ENCODE measurements around the gene NAP1L4.

DNA sequence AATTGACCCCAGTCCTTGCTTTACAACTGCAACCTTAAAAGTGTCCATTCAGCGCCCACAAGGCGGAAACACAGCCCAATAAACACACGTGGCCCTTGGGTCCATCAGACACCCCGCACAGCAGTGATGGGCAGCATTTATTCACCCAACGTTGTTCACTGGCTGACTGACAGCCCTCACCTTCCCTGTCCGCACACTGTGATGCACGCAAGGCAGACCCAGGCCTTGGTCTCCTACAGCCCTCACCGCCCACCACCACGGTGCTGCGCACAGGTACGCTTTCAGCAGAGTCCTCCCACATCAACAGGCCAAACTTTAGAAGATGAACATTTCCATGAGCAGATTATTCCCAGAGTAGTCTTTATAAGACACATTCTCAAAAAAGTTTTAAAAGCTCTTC, 42.2 kb downstream of the NAP1L4 start:
- TF ChIP-seq CREB1 (IDR thresholded peaks at IDR 0.05; ENCODE audit: low read depth) (no peak), TCF12 (IDR thresholded peaks at IDR 0.05; ENCODE audit: low read depth) (no peak), RAD21 (IDR thresholded peaks at IDR 0.05; ENCODE audit: low read depth) (no peak), EGR1 (IDR thresholded peaks at IDR 0.05) (no peak), NFIC (IDR thresholded peaks at IDR 0.05) (no peak)
- TF ChIP-seq, protein P1, sequence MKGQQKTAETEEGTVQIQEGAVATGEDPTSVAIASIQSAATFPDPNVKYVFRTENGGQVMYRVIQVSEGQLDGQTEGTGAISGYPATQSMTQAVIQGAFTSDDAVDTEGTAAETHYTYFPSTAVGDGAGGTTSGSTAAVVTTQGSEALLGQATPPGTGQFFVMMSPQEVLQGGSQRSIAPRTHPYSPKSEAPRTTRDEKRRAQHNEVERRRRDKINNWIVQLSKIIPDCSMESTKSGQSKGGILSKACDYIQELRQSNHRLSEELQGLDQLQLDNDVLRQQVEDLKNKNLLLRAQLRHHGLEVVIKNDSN (IDR thresholded peaks at IDR 0.05): no peak
- TF ChIP-seq, protein P2, sequence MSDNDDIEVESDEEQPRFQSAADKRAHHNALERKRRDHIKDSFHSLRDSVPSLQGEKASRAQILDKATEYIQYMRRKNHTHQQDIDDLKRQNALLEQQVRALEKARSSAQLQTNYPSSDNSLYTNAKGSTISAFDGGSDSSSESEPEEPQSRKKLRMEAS (IDR thresholded peaks at IDR 0.05): no peak

All from Ishikawa (cell line).